Dermis lymphatic vessel endothelial cell (primary cell): ENCODE results near the gene NPAS4. TPM values are rescaled to one million over a fixed set of nuclear protein-coding genes. Genes with fewer than 3 reads are reported as not detected.

Source experiments
- total RNA-seq: library from RNA; depleted of rRNA; stranded (reverse); fragments of >200 nt; gene quantifications from 2 replicates; pipeline ENCODE4 v1.2.1, GENCODE V29; 2014

Gene NPAS4
- not detected in 2 replicates for total RNA-seq

DNA sequence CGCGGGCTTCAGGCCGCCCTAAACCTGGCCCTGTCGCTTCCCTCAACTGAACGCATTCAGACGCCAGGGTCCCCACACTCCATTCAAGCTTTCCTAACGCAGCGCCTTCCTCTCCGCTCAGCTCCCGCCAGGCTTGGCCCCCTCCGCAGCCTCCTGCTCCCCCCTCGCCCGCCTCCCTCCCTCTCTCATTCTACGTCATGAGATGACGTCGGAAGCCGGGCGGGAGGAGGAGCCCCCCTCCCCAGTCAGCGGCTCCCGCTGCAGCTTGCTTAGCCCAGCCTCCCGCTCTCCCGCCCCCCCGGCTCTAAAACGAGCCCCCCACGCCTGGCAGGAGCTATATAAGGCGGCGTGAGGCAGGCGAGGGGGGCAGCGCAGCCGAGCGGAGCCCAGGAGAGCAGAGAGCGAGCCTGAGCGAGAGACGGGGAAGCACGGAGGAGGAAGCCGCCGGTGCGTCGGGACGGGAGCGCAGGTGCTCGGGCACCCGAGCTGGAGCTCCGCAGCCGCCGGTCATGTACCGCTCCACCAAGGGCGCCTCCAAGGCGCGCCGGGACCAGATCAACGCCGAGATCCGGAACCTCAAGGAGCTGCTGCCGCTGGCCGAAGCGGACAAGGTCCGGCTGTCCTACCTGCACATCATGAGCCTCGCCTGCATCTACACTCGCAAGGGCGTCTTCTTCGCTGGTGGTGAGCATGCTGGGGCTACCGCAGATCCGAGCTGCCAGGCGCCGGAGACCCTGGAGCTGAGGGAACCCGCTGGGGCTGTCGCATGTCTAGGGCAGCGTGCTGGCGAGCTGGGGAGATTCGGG lies at the start of gene NPAS4:
TSS of gene NPAS4 (plus strand) at position 365 of the 806 bp plus-strand sequence. CDS start at position 510, 145 bp downstream.

DNA sequence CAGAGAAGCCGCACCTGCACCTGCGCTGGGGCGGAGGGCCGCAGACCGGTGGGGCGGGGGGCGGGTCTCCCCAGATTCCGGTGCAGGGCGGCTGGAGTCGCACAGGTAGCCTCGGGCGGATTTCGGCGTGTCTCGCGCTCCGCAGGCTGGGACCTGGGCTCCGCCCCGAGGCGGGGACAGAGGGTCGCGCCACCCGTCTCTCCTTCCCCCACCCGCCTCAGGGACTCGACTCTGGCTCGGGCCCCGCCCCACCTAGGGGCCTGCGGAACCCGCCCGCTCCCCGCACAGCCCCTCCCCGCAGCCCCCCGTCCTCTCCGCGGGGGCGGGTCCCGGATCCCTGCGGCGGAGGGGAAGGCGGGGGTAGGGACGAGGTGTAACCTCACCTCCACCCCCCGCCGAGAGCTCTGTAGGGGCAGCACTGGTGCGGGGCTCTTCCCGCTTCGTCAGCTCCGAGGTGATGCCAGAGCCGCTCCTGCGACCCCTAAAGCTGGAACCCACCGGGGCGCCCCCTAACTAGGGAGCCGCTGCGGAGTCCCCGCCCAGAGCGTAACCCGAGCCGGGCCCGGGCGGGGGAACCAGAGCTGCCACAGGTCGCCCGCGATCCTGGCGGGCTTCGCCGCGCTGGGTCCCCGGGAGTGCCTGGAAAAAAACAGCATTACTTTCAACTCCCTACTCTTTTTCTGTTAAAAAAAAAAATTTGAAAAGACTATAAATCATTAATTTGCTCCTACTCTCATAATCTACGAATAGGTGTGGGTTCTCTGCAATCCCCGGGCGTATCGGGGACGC lies 49.0 kb upstream of the NPAS4 start, which contains the start of gene SLC29A2:
TSS of gene SLC29A2 (minus strand) at position 134 of the 789 bp plus-strand sequence. CDS start 169 bp downstream, outside the sequence.

DNA sequence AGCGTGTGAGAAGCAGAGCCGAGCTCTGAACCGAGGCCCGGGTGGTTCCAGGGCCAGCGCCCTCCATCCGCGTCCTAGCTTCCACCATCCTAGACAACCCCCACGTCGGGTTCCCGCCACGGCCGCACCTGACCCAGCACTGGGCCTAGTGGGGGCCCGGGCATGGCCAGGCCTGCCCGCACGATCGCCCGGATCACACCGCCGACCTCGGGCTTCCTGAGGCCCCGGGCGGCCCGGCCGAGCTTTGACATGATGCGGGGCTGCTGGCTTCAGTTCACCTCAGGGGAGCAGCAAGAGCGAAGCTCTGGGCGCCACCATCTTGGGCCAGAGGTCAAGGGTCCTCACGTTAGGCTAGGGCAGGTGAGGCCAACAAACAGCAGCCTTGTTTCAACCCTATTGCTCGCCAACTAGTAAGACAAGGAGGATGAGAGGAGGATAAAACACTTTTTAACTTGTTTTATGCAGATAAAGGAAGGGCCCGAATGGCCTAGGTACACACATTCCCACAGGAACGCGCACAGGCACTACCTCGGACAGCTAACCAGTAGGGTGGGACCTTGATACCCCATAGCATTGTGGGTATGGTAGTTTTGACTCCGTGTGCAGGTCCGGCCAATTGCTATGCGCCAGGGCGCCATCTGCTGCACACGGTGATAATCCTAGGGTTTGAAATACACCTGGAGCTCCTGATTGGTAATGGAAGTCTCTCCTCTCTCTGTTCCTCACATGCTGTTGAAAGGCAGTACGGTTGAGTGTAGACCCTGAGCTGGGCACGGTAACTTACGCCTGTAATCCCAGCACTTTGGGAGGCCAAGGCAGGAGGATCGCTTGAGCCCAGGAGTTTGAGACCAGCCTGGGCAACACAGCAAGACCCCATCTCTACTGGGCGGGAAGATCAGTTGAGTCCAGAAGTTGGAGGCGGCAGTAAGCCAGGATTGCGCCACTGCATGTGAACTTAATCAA lies 17.9 kb downstream of the NPAS4 start, which contains the start of gene MRPL11:
TSS of gene MRPL11 (minus strand) at position 345 of the 963 bp plus-strand sequence. CDS start at position 251, 94 bp downstream.

DNA sequence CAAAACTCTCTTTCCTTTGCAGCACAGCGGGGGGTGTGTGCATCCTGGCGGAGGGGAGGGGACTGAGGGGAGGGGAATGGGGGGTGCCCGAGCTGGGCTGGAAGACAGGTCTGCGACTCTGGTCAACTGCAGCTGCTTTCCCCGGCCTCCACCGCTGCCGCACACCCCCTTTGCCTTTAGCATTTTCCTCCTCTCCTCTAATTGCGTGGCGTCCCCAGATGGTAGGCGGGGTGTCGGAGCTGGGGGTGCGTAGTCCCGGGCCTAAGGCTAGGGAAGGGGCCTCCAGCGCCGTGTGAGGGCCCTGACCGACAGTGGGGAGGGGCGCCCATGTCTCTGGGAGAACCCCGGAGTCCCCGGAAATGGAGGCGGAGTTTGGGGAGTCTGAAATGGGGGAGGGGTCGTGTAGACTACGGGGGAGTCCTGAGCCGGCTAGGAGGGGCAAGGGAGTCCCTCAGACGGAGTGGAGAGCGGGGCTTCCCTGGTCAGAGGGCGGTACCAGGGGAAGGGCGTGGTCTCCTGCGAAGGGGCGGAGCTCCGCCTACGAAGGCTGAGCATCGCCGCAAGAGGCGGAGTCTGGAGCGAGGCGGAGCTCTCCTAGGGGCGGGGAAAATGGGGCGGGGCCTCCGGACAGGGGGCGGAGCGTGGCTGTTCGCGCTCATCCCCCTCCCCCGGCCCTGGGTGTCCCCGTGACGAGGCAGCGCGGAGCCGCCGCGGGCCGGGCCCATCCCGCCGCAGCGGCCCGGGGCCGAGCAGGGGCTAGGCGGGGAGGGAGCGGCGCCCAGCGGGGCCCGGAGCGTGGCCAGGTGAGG lies 45.6 kb downstream of the NPAS4 start, which contains the start of gene PELI3:
TSS of gene PELI3 (plus strand) at position 681 of the 809 bp plus-strand sequence. CDS start 1,224 bp downstream, outside the sequence.

Other genes starting within 250 kb of the NPAS4 start
- 6.3 and 8.3 TPM in 2 replicates for gene KLC2, start 163.3 kb upstream of the NPAS4 start, total RNA-seq
- 62.6 and 66.1 TPM in 2 replicates for gene RAB1B, start 152.4 kb upstream of the NPAS4 start, total RNA-seq
- 0.09 TPM in 1 of 2 replicates, not detected in the other for gene CNIH2, start 142.9 kb upstream of the NPAS4 start, total RNA-seq
- 82.2 and 124 TPM in 2 replicates for gene YIF1A, start 131.9 kb upstream of the NPAS4 start, total RNA-seq
- not detected in 2 replicates for gene TMEM151A, start 129.1 kb upstream of the NPAS4 start, total RNA-seq
- gene CD248, start 104.0 kb upstream of the NPAS4 start, total RNA-seq: 0.09 and 0.43 TPM in 2 replicates
- gene RIN1, start 84.6 kb upstream of the NPAS4 start, total RNA-seq: 4.3 and 5.6 TPM in 2 replicates
- 52.0 and 57.8 TPM in 2 replicates for gene BRMS1, start 75.9 kb upstream of the NPAS4 start, total RNA-seq
- 15.8 and 23.2 TPM in 2 replicates for gene B4GAT1, start 73.4 kb upstream of the NPAS4 start, total RNA-seq
- 0.26 and 0.76 TPM in 2 replicates for gene SLC29A2, start 49.3 kb upstream of the NPAS4 start, total RNA-seq
- 31.5 and 35.2 TPM in 2 replicates for gene MRPL11, start 17.8 kb downstream of the NPAS4 start, total RNA-seq
- 4.4 TPM in 2 replicates for gene PELI3, start 45.9 kb downstream of the NPAS4 start, total RNA-seq
- 36.2 and 42.4 TPM in 2 replicates for gene DPP3, start 59.4 kb downstream of the NPAS4 start, total RNA-seq
- 15.0 and 20.4 TPM in 2 replicates for gene BBS1, start 89.6 kb downstream of the NPAS4 start, total RNA-seq
- 12.9 and 14.8 TPM in 2 replicates for gene ZDHHC24, start 125.0 kb downstream of the NPAS4 start, total RNA-seq
- not detected in 2 replicates for gene ACTN3, start 125.9 kb downstream of the NPAS4 start, total RNA-seq
- 39.6 and 44.7 TPM in 2 replicates for gene CTSF, start 147.6 kb downstream of the NPAS4 start, total RNA-seq
- gene CCDC87, start 172.0 kb downstream of the NPAS4 start, total RNA-seq: 0.11 and 0.17 TPM in 2 replicates
- gene CCS, start 172.2 kb downstream of the NPAS4 start, total RNA-seq: 28.3 and 29.9 TPM in 2 replicates
- 16.5 and 18.7 TPM in 2 replicates for gene RBM14, start 195.6 kb downstream of the NPAS4 start, total RNA-seq
- 132 and 183 TPM in 2 replicates for gene RBM4, start 217.7 kb downstream of the NPAS4 start, total RNA-seq